Left lung (tissue), 10 donors: ENCODE results near the gene TTYH2. TPM values are rescaled to one million over a fixed set of nuclear protein-coding genes. Genes with fewer than 3 reads are reported as not detected.

ENCODE experiments used
- ATAC-seq: fragments of 200-7000 bp; cut with Tn5 transposase; one replicate; pipeline ENCODE4 v1.9.1; 2020; ENCODE audit warnings: moderate library complexity
- DNase-seq, 4 donors: peaks; one replicate each; pipeline ENCODE4 v3.0.0-alpha.2; 2013 to 2020
- H3K27ac ChIP-seq, 2 donors: fragments of 200-600 bp; sonication (generic) in 1 of 2; one replicate each; pipeline versions ENCODE4 v1.5.0 to v1.8.0; 2020 to 2021
- H3K27me3 ChIP-seq, 2 donors: fragments of 200-600 bp; sonication (generic) in 1 of 2; one replicate each; pipeline versions ENCODE4 v1.5.0 to v1.8.0; 2020 to 2021
- H3K36me3 ChIP-seq, 2 donors: fragments of 200-600 bp; sonication (generic) in 1 of 2; one replicate each; pipeline versions ENCODE4 v1.5.0 to v1.8.0; 2020 to 2021
- H3K4me1 ChIP-seq, 2 donors: fragments of 200-600 bp; one replicate each; pipeline ENCODE4 v1.8.0; 2021
- H3K4me3 ChIP-seq, 2 donors: fragments of 200-600 bp; sonication (generic) in 1 of 2; one replicate each; pipeline versions ENCODE4 v1.5.0 to v1.8.0; 2020 to 2021; ENCODE audit warnings: mild to moderate bottlenecking in 1 of 2
- H3K9me3 ChIP-seq, 2 donors: fragments of 200-600 bp; sonication (generic) in 1 of 2; one replicate each; pipeline versions ENCODE4 v1.5.0 to v1.8.0; 2020 to 2021
- CTCF ChIP-seq, 2 donors: fragments of 200-600 bp; sonication (generic) in 1 of 2; IDR thresholded peaks; one replicate each; pipeline versions ENCODE4 v1.5.0 to v1.8.0; 2021; ENCODE audit warnings: antibody characterized with exemption in 2 of 2
- intact Hi-C, 2 donors: fragments of 100-400 bp; cut with DNase I; formaldehyde crosslinking; loops; one replicate each; pipeline versions ENCODE4 v1.11.2 to v1.14.2; 2022
- polyA plus RNA-seq, 6 donors: library from polyadenylated mRNA; unstranded; fragments of 120-200 nt; gene quantifications; one replicate each; pipeline ENCODE4 v1.2.1, GENCODE V29; 2013; ENCODE audit not compliant: insufficient read length in 6 of 6
- total RNA-seq, 2 donors: library from RNA; stranded (reverse); fragmentation: NEBNext Ultra II Directional; extraction: Animal tissue kit (Norgen Biotek cat#: 25700); gene quantifications; one replicate each; pipeline ENCODE4 v1.2.1, GENCODE V29; 2021
- donor health status: DM: no; HTN: yes; CAD: no.
- donor health status: DM: no; HTN: no; CAD: no.

Gene TTYH2
- total and polyA plus RNA-seq, 8 donors, result 6.9 to 22.1 (median 16.5) TPM

- no peak for ATAC-seq
Measured at GRCh38 chr17:74220219-74220618, 6.8 kb downstream of the TTYH2 start.

GRCh38 chr17:74220946-74221818, 7.8 kb downstream of the TTYH2 start:
- intact Hi-C loops, result no loop called here
- Histone ChIP-seq H3K4me1 (no peaks in the 10 kb centered on the region), H3K9me3 (no peaks in the 10 kb centered on the region), H3K36me3 (no peaks in the 10 kb centered on the region), H3K27ac (no peak overlapping the region), H3K27me3 (no peaks in the 10 kb centered on the region), H3K4me3 (no peak overlapping the region)
- no peak for ATAC-seq
- no peak for DNase-seq
- no peak for TF ChIP-seq CTCF (IDR thresholded peaks at IDR 0.05)

More at GRCh38 chr17:74220219-74220618, 6.8 kb downstream of the TTYH2 start:
- DNase-seq, result no peak
- Histone ChIP-seq H3K9me3 (no peaks in the 10 kb centered on the region), H3K27me3 (no peaks in the 10 kb centered on the region), H3K4me1 (no peaks in the 10 kb centered on the region), H3K4me3 (no peak overlapping the region), H3K27ac (no peak overlapping the region), H3K36me3 (no peaks in the 10 kb centered on the region)
- intact Hi-C loops, result no loop called here
- no peak for TF ChIP-seq CTCF (IDR thresholded peaks at IDR 0.05)

DNA sequence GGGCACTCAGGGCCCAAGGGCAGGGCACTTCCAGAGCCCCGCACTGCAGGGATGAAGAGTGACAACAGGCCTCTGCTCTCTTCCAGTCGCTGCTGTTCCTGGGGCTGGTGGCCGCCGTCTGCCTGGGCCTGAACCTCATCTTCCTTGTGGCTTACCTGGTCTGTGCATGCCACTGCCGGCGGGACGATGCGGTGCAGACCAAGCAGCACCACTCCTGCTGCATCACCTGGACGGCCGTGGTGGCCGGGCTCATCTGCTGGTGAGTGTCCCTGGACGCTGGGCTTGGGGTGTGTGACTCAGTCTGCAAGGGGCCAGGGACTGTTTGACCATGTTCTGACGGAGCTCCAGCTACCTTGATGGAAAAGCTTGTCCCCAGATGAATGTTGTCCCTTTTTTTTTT, 9.0 kb downstream of the TTYH2 start:
- Histone ChIP-seq H3K9me3 (no peaks in the 10 kb centered on the region), H3K27ac (no peak overlapping the region), H3K4me1 (no peaks in the 10 kb centered on the region), H3K36me3 (no peaks in the 10 kb centered on the region), H3K4me3 (no peak overlapping the region), H3K27me3 (no peaks in the 10 kb centered on the region)
- ATAC-seq (no peak), DNase-seq (no peak)
- TF ChIP-seq CTCF (IDR thresholded peaks at IDR 0.05), result no peak
- intact Hi-C loops, result no loop called here

GRCh38 chr17:74223901-74224300, 10.5 kb downstream of the TTYH2 start:
- intact Hi-C loops, result no loop called here
- no peaks in the 10 kb centered on the region for H3K4me1 ChIP-seq
- no peak for TF ChIP-seq CTCF (IDR thresholded peaks at IDR 0.05)
- no peaks in the 10 kb centered on the region for H3K27me3 ChIP-seq
- H3K36me3 ChIP-seq, result no peaks in the 10 kb centered on the region
- H3K4me3 ChIP-seq, result no peak overlapping the region
- no peaks in the 10 kb centered on the region for H3K9me3 ChIP-seq
- no peak overlapping the region for H3K27ac ChIP-seq
- ATAC-seq, result no peak
- DNase-seq, result no peak

GRCh38 chr17:74224959-74225725, 11.8 kb downstream of the TTYH2 start:
- Histone ChIP-seq H3K27me3 (no peaks in the 10 kb centered on the region), H3K27ac (no peak overlapping the region), H3K9me3 (no peaks in the 10 kb centered on the region), H3K4me3 (no peak overlapping the region), H3K4me1 (no peaks in the 10 kb centered on the region), H3K36me3 (no peaks in the 10 kb centered on the region)
- TF ChIP-seq CTCF (IDR thresholded peaks at IDR 0.05), result no peak
- intact Hi-C loops, result no loop called here
- DNase-seq, result no peak
- no peak for ATAC-seq
